Stimulated activated naive CD4-positive, alpha-beta T cell treated with Interleukin-2 at 50 U/mL for 16 hours (primary cell): ENCODE results near the gene ANKRD55.
"Not testable (repeated sequence)": the region's sequence is repeated elsewhere in the genome, so short reads cannot be mapped to it uniquely, and the experiment has no call there.

Experiments used
- DNase-seq: peaks from one replicate; lab custom pipeline; 2025; lab: John Stamatoyannopoulos, UW

Gene ANKRD55

DNA sequence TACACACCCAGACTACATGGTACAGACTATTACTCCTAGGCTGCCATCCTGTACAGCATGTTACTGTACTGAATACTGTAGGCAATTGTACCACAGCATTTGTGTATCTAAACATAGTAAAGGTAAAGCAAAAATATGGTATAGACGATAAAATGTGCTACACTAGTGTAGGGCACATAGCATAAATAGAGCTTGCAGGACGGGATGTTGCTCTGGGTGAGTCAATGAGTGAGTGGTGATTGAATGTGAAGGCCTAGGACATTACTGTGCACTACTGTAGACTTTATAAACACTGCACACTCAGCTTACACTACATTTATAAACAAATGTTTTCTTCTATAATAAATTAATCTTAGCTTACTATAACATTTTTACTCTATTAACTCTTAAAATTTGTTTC, 25.6 kb downstream of the ANKRD55 start:
- no peak for DNase-seq

DNA sequence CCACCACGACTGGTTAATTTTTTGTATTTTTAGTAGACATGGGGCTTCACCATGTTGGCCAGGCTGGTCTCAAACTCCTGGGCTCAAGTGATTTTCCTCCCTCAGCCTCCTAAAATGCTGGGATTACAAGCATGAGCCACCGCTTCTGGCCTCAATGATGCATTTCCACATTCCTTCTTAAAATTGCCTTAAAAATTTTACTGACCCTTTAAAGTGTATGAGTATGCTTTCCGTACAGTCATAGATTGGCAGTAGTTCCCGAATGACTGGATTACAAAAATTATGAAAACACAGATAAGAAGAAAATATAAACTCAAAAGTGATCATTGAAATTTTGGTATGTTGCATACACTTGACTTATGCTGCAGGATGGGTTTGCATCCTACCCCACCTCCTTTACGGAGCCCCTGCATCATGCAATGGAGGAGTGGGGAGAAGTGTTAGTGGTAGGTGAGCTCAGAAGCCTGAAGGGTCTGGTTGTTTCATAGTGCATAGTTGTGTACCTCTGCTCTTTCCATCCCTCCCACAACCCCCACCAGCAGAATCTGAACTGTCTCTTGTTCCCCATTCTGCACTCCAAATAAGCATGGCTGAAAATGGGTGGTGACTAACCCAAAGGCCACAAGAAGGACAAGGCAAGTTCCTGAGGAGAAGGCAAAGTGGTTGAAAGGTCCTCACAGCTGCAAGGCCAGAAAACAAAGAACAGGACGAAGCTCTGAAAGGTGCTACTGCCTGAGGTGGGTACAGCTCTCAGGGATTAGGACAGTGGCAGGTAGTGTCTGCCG, 26.8 kb downstream of the ANKRD55 start:
- no peak for DNase-seq

DNA sequence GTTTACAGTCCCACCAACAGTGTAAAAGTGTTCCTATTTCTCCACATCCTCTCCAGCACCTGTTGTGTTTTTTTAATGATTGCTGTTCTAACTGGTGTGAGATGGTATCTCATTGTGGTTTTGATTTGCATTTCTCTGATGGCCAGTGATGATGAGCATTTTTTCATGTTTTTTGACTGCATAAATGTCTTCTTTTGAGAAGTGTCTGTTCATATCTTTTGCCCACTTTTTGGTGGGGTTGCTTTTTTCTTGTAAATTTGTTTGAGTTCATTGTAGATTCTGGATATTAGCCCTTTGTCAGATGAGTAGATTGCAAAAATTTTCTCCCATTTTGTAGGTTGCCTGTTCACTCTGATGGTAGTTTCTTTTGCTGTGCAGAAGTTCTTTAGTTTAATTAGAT, 29.2 kb downstream of the ANKRD55 start:
- DNase-seq = not testable (repeated sequence)

DNA sequence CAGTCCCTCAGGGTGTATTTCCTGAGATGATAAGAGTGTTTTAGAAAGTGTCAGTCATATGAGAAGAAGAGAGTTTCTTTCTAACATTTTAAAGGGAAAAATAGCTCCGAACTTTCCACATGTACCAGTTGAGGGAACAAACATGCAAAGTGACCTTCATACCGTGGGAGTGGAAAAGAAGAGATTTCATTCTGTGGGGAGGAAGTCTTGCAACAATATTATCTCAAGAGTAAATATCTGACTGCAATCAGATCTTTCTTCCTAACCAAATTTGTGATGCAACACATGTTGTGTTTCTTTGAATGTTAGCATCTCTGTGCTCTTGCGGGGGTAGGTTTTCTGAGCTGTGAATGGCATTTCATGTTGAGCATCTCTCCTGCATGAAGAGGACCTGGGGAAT, 30.6 kb downstream of the ANKRD55 start:
- DNase-seq = no peak

DNA sequence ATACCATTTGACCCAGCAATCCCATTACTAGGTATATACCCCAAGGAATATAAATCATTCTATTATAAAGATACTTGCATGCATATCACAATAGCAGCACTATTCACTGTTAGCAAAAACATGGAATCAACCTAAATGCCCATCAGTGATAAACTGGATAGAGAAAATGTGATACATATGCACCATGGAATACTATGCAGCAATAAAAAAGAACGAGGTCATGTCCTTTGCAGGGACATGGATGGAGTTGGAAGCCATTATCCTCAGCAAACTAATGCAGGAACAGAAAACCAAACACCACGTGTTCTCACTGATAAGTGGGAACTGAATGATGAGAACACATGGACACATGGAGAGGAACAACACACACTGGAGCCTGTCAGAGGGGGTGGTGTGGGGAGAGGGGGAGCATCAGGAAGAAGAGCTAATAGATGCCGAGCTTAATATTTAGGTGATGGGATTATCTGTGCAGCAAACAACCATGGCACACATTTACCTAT, 31.3 kb downstream of the ANKRD55 start:
- DNase-seq = not testable (repeated sequence)

DNA sequence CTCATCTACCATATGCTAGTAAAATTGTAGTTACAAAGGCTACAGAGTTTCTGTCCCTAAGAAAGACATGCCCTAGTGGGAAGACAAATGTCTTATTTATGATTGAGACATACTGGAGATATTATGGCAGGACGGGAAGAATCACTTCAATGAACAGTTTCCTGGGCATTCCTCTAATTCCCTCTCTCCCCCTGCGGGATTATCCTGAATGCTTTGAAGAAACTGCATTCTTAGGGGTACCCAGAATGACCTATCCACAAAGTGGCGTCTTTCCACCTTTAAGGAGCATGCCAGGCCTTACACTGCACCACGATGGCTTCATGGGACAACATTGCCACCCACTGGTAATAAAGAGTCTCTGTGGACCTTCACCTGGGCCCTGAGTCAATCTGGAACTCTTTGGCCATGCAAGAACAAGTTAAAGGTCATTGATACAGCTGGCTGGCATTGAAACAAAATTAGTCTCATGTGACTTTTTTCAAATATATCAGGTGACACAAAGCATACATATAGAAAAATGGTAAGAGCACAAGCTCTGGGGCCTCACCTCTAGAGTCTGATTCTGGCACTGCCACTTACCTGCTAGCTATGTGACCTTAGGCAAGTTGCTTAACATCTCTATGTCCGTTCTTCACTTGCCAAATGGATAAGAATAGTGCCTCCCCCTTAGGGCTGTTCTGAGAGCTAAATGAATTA, 32.0 kb downstream of the ANKRD55 start:
- peak; percentile 26 for DNase-seq

DNA sequence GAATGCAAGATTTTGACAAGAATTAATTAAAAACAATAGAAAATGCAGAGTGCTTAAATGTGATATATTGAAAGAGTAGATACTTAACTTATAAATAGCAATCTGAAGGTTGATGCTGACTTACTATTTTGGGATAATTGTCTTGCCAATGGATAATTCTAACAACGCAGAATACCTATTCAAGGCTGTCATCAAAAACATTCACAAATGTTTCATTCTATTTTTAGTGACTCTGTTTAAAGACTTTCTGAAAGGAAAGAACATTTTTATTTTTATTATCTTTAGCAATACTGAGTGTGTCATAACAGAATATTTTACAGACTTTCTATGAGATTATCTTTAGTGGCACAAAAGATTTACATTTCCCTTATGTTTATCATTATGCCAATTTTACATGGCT, 38.1 kb downstream of the ANKRD55 start:
- DNase-seq = no peak

DNA sequence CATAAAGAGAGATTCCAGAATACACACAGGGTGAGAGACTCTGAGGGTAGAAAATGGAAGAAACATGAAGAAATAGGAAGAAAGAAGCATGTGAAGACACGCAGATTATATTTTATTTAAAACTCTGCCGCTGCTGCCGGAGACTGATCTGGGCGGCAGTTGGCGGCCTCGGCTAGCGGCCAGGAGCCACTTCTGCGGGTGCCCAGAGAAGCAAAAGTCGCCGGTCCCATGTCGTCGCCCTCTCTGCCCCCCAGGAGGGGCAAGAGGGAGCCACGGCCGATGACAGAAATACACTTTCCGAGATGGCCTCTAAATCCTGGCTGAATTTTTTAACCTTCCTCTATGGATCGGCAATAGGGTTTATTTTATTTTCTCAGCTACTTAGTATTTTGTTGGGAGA, 40.9 kb downstream of the ANKRD55 start:
- no peak for DNase-seq

DNA sequence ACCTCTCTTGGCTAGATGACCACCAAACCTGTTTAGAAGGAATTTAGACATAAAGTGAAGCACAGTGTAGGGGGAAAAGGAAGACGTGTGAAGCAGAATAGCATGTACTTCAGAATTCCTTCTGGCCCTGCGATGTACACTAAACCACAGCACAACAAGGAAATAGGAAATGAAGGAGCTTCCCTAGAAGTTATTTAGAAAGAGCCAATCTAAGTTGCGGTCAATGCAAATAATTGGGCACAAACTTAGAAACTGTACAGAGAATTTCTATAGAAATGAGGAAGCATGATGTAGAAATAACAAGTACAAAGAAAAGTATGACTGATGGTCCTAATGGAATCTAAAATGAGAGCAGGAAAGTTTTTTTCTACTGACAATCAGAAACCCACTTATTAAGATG, 41.5 kb downstream of the ANKRD55 start:
- DNase-seq = no peak

DNA sequence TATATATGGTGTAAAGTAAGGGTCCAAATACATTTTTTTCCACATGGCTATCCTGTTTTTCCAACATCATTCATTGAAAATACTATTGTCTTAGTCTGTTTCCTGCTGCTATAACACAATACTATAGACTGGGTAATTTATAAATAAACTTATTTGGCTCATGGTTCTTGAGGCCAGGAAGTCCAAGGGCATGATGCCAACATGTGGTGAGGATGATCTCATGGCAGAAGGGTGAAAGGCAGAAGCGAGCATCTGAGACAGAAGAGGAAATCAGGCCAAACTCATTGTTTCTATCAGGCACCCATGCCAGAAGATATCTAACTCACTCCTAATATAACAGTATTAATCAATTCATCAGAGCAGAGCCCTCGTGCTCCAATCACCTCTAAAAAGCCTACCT, 42.6 kb downstream of the ANKRD55 start:
- no peak for DNase-seq

DNA sequence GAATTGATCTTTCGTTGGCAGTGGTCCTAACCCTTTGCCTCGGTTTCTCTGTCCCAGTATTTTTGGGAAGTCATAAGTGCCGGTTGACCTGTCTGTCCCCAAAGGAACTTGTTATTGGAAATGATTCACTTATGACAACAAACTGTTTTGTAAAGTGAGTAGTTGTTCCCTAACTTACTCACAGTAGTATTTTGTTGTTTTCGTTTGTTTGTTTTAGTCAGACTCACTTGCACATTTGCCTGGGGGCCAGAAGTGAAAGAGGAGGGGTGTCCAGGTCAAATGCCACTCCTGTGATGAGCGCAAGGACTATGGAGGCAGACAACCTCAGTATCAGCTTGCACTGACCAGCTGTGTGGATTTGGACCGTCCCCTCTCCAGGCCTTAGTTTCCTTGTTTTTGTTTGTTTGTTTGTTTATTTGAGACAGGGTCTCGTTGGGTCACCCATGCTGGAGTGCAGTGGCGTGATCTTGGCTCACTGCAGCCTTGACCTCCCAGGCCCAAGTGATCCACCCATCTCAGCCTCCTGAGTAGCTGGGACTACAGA, 47.3 kb downstream of the ANKRD55 start:
- DNase-seq = no peak

DNA sequence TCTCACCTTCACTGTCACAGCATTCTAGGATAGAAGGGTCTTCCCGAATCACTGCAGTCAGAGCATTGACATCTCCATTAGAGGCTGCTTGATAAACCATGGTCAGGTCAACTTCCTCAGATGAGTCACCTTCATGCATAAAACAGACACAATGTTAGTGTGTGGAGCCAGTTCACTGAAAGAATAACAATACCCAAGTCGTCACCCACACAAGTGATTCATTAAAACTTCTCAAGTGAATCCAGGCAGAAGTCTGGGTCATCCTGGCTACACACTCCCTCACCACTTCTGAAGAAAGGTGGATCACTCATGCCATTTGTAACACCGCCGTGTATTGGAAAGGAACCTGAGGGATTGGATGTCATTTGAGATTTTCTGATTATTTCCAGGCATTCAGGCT, 49.6 kb downstream of the ANKRD55 start:
- DNase-seq = no peak

DNA sequence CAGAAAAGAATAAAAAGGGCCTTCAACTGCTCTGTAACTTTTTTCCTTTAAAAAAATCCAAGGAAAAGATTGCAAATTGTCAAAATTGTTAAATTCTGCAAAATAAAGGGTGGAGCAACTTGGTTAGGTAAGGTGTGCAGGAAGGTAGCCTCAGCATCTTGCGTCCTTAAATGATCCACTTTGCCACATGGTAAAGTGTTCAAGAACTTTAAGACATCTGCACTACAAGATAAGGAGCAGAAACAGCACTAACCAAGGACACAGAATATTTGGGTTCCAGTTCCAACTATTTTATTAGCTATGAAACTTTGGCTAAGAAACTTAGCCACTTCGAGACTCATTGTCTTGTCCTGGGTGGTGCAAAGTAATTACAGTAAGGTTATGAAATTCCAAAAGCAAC, 53.7 kb downstream of the ANKRD55 start:
- no peak for DNase-seq

DNA sequence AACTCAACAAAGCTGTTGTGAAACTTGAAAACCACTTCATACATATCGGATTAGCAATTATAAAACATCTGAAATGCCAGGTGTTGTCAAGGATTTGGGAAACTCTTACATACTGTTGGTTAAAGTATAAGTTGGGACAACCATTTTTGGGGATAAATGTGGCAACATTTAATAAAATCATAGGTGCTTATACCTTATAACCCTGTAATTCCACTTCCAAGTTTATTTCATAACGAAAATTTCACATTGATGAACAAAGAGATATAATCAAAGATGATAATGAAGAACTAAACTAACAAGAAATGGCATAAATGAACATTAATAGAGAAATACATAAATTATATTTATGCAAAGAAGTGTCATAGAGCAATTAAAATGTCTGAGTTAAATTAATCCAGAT, 54.3 kb downstream of the ANKRD55 start:
- no peak for DNase-seq

DNA sequence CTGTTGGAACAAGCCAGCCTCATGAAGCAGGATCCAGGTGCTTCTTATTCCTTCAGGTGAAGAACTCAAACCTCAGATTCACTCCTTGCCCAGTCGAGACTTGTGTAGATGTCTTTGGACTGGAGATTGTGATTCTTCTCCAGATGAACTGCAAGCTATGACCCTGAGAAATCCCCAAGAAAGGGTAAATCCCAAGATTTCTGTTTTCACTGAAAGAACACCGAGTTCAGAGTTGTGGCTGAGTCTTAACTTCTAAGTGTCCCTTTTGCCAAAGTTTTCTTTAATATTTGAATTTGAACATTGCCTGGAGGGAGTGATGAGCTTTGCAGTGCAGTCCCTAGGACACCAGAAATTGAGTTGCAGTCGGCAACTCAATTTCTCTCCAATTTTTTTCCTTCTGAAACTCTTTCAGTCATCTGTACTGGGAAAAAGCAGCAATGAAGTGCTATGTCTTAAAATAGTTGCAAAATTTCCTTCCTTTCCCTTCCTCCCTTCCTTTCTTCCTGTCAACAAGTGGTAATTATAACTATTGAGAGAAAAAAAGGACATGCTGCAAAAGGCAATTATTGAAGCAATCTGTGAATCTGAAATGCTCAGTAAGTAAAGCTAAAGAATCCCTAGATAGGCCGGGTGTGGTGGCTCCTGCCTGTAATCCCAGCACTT, 56.1 kb downstream of the ANKRD55 start:
- DNase-seq = no peak

DNA sequence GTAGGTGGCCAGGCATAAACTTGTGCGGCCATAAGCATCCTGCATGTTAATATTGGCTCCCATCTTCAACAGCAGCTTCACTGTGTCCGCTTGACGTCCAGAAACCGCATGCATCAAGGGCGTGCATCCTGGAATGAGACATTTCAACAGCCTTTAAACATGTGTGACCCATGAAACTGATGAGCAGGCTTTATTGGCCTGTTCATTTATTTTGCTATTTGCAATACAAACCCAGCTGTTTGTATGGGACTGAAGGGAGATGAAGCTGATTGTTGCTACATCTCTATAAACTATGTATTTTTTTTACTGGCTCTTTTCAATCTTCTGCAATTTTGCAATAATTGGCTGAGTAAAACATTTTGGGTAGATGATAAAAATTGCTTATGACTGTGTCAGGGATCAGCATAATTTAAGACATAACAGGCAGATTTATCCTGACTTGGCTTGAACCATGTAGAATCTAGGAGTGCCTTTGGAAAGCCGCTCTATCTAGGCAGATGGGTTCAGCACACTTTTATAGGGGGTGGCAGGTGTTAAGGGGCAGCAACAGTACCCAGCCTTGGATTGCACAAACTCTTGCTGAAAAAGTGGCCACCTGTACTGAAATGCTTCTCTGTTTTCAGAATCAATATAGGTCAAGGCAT, 56.9 kb downstream of the ANKRD55 start:
- DNase-seq = no peak

DNA sequence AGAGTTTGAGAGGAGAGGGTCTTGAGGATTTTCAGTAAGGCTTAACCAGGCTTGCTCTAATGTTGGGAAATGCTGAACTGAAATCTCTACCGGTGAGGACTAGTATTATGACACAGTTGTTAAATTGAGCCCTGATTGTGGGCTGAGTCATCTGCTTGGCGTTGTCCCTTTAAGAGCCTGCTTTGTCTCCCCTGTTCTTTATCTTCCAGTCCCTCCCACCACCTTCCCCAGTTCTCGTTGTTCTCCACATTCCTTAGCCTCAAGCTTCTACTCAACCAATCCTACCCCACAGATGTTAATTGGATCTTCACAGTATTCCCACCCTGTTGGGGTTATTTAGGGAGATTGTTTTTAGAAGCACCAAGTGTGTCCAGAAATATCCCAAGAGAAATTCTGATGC, 57.6 kb downstream of the ANKRD55 start:
- no peak for DNase-seq

DNA sequence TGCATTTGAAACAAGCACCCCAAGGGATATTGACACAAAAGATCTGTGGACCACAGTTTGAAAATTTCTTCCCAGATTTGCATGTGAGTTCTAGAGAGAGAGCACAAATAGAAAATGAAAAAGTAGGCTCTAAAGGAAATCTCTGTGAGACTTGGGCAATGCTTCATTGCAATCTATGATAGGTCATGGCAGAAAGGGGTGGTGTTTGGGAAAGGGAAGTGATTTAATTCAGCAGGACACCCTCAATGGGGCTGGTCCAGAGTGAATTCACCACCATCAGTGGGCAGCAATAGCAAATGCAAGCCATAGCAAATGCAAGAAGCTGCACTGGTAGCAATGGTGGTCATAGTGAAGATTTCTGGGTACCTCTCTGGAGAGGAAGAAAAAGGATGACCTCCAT, 58.1 kb downstream of the ANKRD55 start:
- no peak for DNase-seq

DNA sequence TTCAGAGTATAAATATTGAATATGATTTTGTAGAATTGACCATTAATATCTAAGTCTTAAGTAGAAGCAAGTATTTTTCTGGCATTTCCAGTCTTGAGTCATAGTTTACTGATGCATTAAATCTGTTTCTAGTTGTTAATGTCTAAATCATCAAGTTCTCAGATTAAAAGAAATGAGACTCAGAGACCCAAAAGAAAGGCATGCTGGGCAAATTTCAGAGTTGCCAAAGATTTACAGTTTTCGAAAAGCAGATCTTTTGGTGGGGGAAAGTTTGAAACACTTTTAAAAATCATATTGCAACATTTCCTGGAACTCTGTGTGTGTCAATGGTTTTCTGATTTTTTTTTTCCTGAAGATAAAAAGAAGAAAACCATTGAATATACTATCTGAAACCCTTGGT, 60.9 kb downstream of the ANKRD55 start:
- DNase-seq = no peak

DNA sequence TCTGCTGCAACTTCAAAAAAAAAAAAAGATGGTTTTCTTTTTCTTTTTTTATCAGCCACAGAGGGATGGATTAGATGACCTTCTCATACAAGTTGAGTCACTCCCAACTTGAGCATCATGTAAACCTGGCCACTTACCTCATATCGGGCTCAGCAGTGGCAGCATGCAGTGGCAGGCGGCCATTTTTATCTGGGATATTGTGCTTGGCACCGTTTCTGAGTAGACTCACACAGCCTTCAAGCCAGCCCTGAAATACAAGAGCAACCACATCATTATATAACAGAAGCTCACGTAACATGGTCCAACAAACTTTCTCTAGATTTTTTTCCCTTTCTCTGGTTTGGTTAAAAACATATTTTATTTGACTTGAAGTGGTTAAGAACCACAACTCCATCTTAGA, 62.6 kb downstream of the ANKRD55 start:
- no peak for DNase-seq

DNA sequence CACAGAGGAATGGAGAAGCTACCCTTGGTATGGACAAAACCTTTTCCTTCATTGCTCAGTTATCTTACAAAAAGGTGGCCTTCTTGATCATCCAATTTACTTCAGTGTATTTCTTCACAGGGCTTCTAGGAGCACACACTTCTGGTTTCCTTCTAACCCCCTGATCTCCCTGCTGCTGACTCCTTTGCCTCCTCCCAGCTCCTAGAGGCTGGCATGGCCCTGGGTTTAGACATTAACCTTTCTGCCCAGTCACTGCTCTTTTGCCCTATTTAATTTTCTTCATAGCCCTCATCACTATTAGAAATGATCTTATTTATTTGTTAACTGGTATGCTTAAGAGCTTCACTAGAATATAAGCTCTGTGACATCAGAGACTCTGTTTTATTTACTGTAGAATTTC, 63.2 kb downstream of the ANKRD55 start:
- DNase-seq = no peak

DNA sequence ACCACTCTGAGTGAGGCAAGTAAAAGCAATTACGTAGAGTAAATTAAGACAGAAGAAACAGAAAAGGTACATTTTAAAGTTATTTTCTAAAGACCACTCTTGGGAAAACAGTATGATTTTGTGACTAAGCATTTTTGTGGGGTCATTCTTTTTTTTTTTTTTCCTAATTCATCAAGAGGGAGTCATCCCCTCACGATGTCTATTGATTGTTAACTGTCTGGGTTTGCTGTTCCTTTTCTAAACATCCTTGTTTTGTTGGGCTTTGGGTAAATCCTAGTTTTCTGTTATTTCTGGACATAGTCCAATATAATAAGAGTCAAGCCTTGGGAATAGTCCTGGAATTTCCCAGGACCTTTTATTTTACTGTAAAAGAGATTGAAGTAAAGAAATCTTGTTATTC, 63.8 kb downstream of the ANKRD55 start:
- DNase-seq = no peak
